MCF 10A (cell line): ENCODE results near the gene SLC2A8. TPM values are rescaled to one million over a fixed set of nuclear protein-coding genes. Genes with fewer than 3 reads are reported as not detected.

ENCODE experiments used
- BruUV-seq: library from RNA; stranded (reverse); fragments of 400-500 nt; replicated peaks from 2 replicates; lab custom pipeline; 2021; lab: Mats Ljungman, UMichigan
- CTCF ChIA-PET: fragments of 300-600 bp; sonication (Branson Sonifier 250); formaldehyde crosslinking; extraction: SDS; loops from one replicate; lab custom pipeline; 2021; ENCODE audit warnings: antibody characterized with exemption, inconsistent platforms; lab: Yijun Ruan, JAX
- POLR2A ChIA-PET: fragments of 300-600, 350-650 bp; sonication (Branson Sonifier 250); formaldehyde crosslinking; extraction: SDS; loops from one replicate; lab custom pipeline; 2020; ENCODE audit warnings: antibody characterized with exemption, inconsistent platforms; lab: Yijun Ruan, JAX
- DNase-seq: peaks from one replicate; pipeline ENCODE4 v3.0.0-alpha.2; 2018; ENCODE audit not compliant: unreplicated experiment
- H3K27ac Mint-ChIP-seq: one replicate; pipeline ENCODE4 v1.8.0; 2022; ENCODE audit warnings: mild to moderate bottlenecking, low read depth, mixed read lengths; ENCODE audit not compliant: unreplicated experiment
- H3K27me3 Mint-ChIP-seq: one replicate; pipeline ENCODE4 v1.8.0; 2022; ENCODE audit warnings: mixed read lengths; ENCODE audit not compliant: insufficient read depth, unreplicated experiment
- H3K36me3 Mint-ChIP-seq: one replicate; pipeline ENCODE4 v1.8.0; 2022; ENCODE audit warnings: mild to moderate bottlenecking, moderate library complexity, mixed read lengths; ENCODE audit not compliant: insufficient read depth, unreplicated experiment
- H3K4me1 Mint-ChIP-seq: one replicate; pipeline ENCODE4 v1.8.0; 2022; ENCODE audit warnings: mixed read lengths; ENCODE audit not compliant: insufficient read depth, unreplicated experiment
- H3K4me3 Mint-ChIP-seq: one replicate; pipeline ENCODE4 v1.8.0; 2022; ENCODE audit warnings: mild to moderate bottlenecking, moderate library complexity, mixed read lengths; ENCODE audit not compliant: unreplicated experiment
- H3K9me3 Mint-ChIP-seq: one replicate; pipeline ENCODE4 v1.8.0; 2022; ENCODE audit warnings: mixed read lengths; ENCODE audit not compliant: unreplicated experiment
- CTCF ChIP-seq: fragments of 200-600 bp; IDR thresholded peaks from one replicate; pipeline ENCODE4 v1.8.0; 2022; ENCODE audit warnings: antibody characterized with exemption, mild to moderate bottlenecking; ENCODE audit not compliant: unreplicated experiment
- intact Hi-C: fragments of 100-400 bp; cut with micrococcal nuclease; formaldehyde crosslinking; loops from 2 replicates; pipeline ENCODE4 v1.14.1; 2022
- total RNA-seq: library from RNA; stranded (reverse); gene quantifications from 2 replicates; pipeline ENCODE4 v1.2.3, GENCODE V29; 2022

Gene SLC2A8
- total RNA-seq, 1 experiment from 2014 or later = 14.0 TPM

- TF ChIP-seq CTCF = no peak
- no peaks in the 10 kb centered on the region for H3K9me3 Mint-ChIP-seq
- no peak overlapping the region for H3K4me3 Mint-ChIP-seq
- no TSS peak for BruUV-seq
- intact Hi-C loops = no loop called here
- ChIA-PET CTCF (interaction anchor here (0.6 kb wide), 2 partner anchors 137 to 1601 kb away, joined by 3 to 4 read pairs; no protein-coding TSS in a partner anchor), POLR2A (interaction anchor here (1.0 kb wide), 1 partner anchor 9 kb away, joined by 3 read pairs; no protein-coding TSS in a partner anchor)
- no peaks in the 10 kb centered on the region for H3K27me3 Mint-ChIP-seq
- no peaks in the 10 kb centered on the region for H3K4me1 Mint-ChIP-seq
- H3K27ac Mint-ChIP-seq = no peak overlapping the region
- DNase-seq = no peak
- H3K36me3 Mint-ChIP-seq = no peaks in the 10 kb centered on the region
Measured at GRCh38 chr9:127351182-127352166, 45.5 kb upstream of the SLC2A8 start.

- no peak for DNase-seq
- BruUV-seq = no TSS peak
- Mint-ChIP-seq H3K36me3 (no peaks in the 10 kb centered on the region), H3K27ac (no peak overlapping the region), H3K27me3 (no peaks in the 10 kb centered on the region), H3K4me1 (no peaks in the 10 kb centered on the region), H3K9me3 (no peaks in the 10 kb centered on the region), H3K4me3 (no peak overlapping the region)
- CTCF ChIA-PET = interaction anchor here (1.5 kb wide), 1 partner anchor 42 kb away, joined by 4 read pairs; no protein-coding TSS in a partner anchor
- intact Hi-C loops = no loop called here
- no peak for TF ChIP-seq CTCF
- POLR2A ChIA-PET = interaction anchor here (0.6 kb wide), 1 partner anchor 45 kb away, joined by 3 read pairs; no protein-coding TSS in a partner anchor
Measured at GRCh38 chr9:127353882-127354281, 43.1 kb upstream of the SLC2A8 start.

- Mint-ChIP-seq H3K9me3 (no peaks in the 10 kb centered on the region), H3K4me3 (no peak overlapping the region), H3K4me1 (peaks cover 9% of the 10 kb centered on the region), H3K27me3 (no peaks in the 10 kb centered on the region), H3K36me3 (no peaks in the 10 kb centered on the region), H3K27ac (no peak overlapping the region)
- no TSS peak for BruUV-seq
- no peak for DNase-seq
- POLR2A ChIA-PET = no interaction called here
- intact Hi-C loops = no loop called here
- CTCF ChIA-PET = no interaction called here
- no peak for TF ChIP-seq CTCF
Measured at GRCh38 chr9:127356906-127357305, 40.1 kb upstream of the SLC2A8 start.

GRCh38 chr9:127358023-127358535, 38.9 kb upstream of the SLC2A8 start:
- POLR2A ChIA-PET = no interaction called here

More at GRCh38 chr9:127358023-127358535, 38.9 kb upstream of the SLC2A8 start:
- intact Hi-C loops = no loop called here
- no TSS peak for BruUV-seq
- no peak overlapping the region for H3K27ac Mint-ChIP-seq
- no peaks in the 10 kb centered on the region for H3K9me3 Mint-ChIP-seq
- DNase-seq = no peak
- no peaks in the 10 kb centered on the region for H3K27me3 Mint-ChIP-seq
- no peak overlapping the region for H3K4me3 Mint-ChIP-seq
- peaks cover 10% of the 10 kb centered on the region for H3K4me1 Mint-ChIP-seq
- CTCF ChIA-PET = interaction anchor here (0.6 to 1.0 kb wide), 3 partner anchors 30 to 682 kb away, joined by 3 to 5 read pairs (median 3); no protein-coding TSS in a partner anchor
- TF ChIP-seq CTCF = no peak
- no peaks in the 10 kb centered on the region for H3K36me3 Mint-ChIP-seq
